Lower lobe of right lung (tissue), 2 donors: ENCODE results near the gene BGLAP. TPM values are rescaled to one million over a fixed set of nuclear protein-coding genes. Genes with fewer than 3 reads are reported as not detected.

Experiments
- ATAC-seq, 2 donors: fragments of 200-7000 bp; cut with Tn5 transposase; one replicate each; pipeline ENCODE4 v1.9.1; 2020 to 2022; ENCODE audit warnings: mild to moderate bottlenecking in 2 of 2, moderate library complexity in 2 of 2
- DNase-seq: peaks from one replicate; pipeline ENCODE4 v3.0.0-alpha.2; 2020
- H3K27ac ChIP-seq: fragments of 200-600 bp; one replicate; pipeline ENCODE4 v1.8.0; 2022
- H3K27me3 ChIP-seq: fragments of 200-600 bp; one replicate; pipeline ENCODE4 v1.8.0; 2022; ENCODE audit warnings: low read depth
- H3K36me3 ChIP-seq: fragments of 200-600 bp; one replicate; pipeline ENCODE4 v1.8.0; 2022; ENCODE audit warnings: mild to moderate bottlenecking
- H3K4me1 ChIP-seq: fragments of 200-600 bp; one replicate; pipeline ENCODE4 v1.8.0; 2022
- H3K4me3 ChIP-seq: fragments of 200-600 bp; one replicate; pipeline ENCODE4 v1.8.0; 2022; ENCODE audit warnings: mild to moderate bottlenecking
- H3K9me3 ChIP-seq: fragments of 200-600 bp; one replicate; pipeline ENCODE4 v1.8.0; 2022
- CTCF ChIP-seq: fragments of 200-600 bp; IDR thresholded peaks from one replicate; pipeline ENCODE4 v1.8.0; 2022; ENCODE audit warnings: antibody characterized with exemption, mild to moderate bottlenecking
- intact Hi-C: fragments of 100-400 bp; cut with DNase I; formaldehyde crosslinking; loops from one replicate; pipeline ENCODE4 v1.11.0; 2022
- total RNA-seq: library from RNA; stranded (reverse); fragmentation: NEBNext Ultra II Directional; extraction: Animal tissue kit (Norgen Biotek cat#: 25700); gene quantifications from one replicate; pipeline ENCODE4 v1.2.1, GENCODE V29; 2021
- donor health status: DM: no; HTN: yes; CAD: no; lungs with severe emphysema.

Gene BGLAP
- total RNA-seq, 1 donor from 2014 or later: 4.8 TPM

GRCh38 chr1:156226782-156227181 lies 15.2 kb upstream of the BGLAP start:
- no peak overlapping the region for H3K27ac ChIP-seq
- intact Hi-C loops: loop anchor here (5.0 kb wide), 1 partner anchor 79 kb away; no protein-coding TSS in a partner anchor

GRCh38 chr1:156228501-156228900 lies 13.5 kb upstream of the BGLAP start:
- H3K36me3 ChIP-seq: peaks cover 72% of the 10 kb centered on the region

More at GRCh38 chr1:156226782-156227181, 15.2 kb upstream of the BGLAP start:
- ATAC-seq: no peak
- peak; percentile 12 for DNase-seq
- peaks cover 12% of the 10 kb centered on the region for H3K4me1 ChIP-seq
- no peak overlapping the region for H3K4me3 ChIP-seq
- H3K36me3 ChIP-seq: peaks cover 75% of the 10 kb centered on the region
- no peaks in the 10 kb centered on the region for H3K9me3 ChIP-seq
- TF ChIP-seq CTCF: no peak
- H3K27me3 ChIP-seq: no peaks in the 10 kb centered on the region

GRCh38 chr1:156229809-156230472 lies 12.0 kb upstream of the BGLAP start:
- intact Hi-C loops: loop anchor here (5.0 kb wide), 1 partner anchor 83 kb away; no protein-coding TSS in a partner anchor
- ATAC-seq (no peak), DNase-seq (no peak)
- TF ChIP-seq CTCF: no peak
- no peaks in the 10 kb centered on the region for H3K27me3 ChIP-seq
- H3K4me1 ChIP-seq: peaks cover 9% of the 10 kb centered on the region
- H3K36me3 ChIP-seq: peaks cover 75% of the 10 kb centered on the region
- H3K27ac ChIP-seq: no peak overlapping the region
- H3K9me3 ChIP-seq: no peaks in the 10 kb centered on the region
- H3K4me3 ChIP-seq: no peak overlapping the region

More at GRCh38 chr1:156228501-156228900, 13.5 kb upstream of the BGLAP start:
- H3K27me3 ChIP-seq: no peaks in the 10 kb centered on the region
- no peak overlapping the region for H3K4me3 ChIP-seq
- peaks cover 12% of the 10 kb centered on the region for H3K4me1 ChIP-seq
- TF ChIP-seq CTCF: no peak
- H3K9me3 ChIP-seq: no peaks in the 10 kb centered on the region
- H3K27ac ChIP-seq: no peak overlapping the region
- ATAC-seq (no peak), DNase-seq (no peak)
- intact Hi-C loops: loop anchor here (5.0 kb wide), 1 partner anchor 81 kb away; no protein-coding TSS in a partner anchor

GRCh38 chr1:156230473-156230837 lies 11.5 kb upstream of the BGLAP start:
- TF ChIP-seq CTCF: no peak
- intact Hi-C loops: no loop called here
- no peak for ATAC-seq
- DNase-seq: no peak
- no peak overlapping the region for H3K27ac ChIP-seq
- peaks cover 76% of the 10 kb centered on the region for H3K36me3 ChIP-seq
- H3K4me1 ChIP-seq: peaks cover 4% of the 10 kb centered on the region
- no peaks in the 10 kb centered on the region for H3K27me3 ChIP-seq
- no peaks in the 10 kb centered on the region for H3K9me3 ChIP-seq
- H3K4me3 ChIP-seq: no peak overlapping the region

GRCh38 chr1:156232201-156232894 lies 9.6 kb upstream of the BGLAP start:
- ATAC-seq (no peak), DNase-seq (no peak)
- Histone ChIP-seq H3K4me1 (no peaks in the 10 kb centered on the region), H3K36me3 (peaks cover 77% of the 10 kb centered on the region), H3K9me3 (no peaks in the 10 kb centered on the region), H3K27me3 (no peaks in the 10 kb centered on the region), H3K4me3 (no peak overlapping the region), H3K27ac (no peak overlapping the region)
- intact Hi-C loops: no loop called here
- TF ChIP-seq CTCF: no peak
